Activated CD8-positive, alpha-beta T cell treated with anti-CD3 and anti-CD28 coated beads for 36 hours (primary cell): Measurements from ENCODE around the gene OSTM1. TPM values are rescaled to one million over a fixed set of nuclear protein-coding genes. Genes with fewer than 3 reads are reported as not detected.
"Not testable (repeated sequence)": the region's sequence is repeated elsewhere in the genome, so short reads cannot be mapped to it uniquely, and the experiment has no call there.

Experiments
- ATAC-seq: fragments of 200-7000 bp; cut with Tn5 transposase; one replicate; pipeline ENCODE4 v1.10.0; 2021; ENCODE audit warnings: mild to moderate bottlenecking, moderate library complexity
- CTCF ChIA-PET: fragments of 350-600 bp; sonication (Branson Sonifier 250); formaldehyde crosslinking; loops from one replicate; lab custom pipeline; 2021; ENCODE audit warnings: antibody characterized with exemption; lab: Charles Lee
- POLR2A ChIA-PET: fragments of 350-600 bp; sonication (Branson Sonifier 250); formaldehyde crosslinking; loops from one replicate; lab custom pipeline; 2021; ENCODE audit warnings: antibody characterized with exemption; lab: Charles Lee
- DNase-seq: peaks from one replicate; pipeline ENCODE4 v3.0.0-alpha.2; 2020
- H3K27ac Mint-ChIP-seq: one replicate; pipeline ENCODE4 v1.8.0; 2021; ENCODE audit warnings: mild to moderate bottlenecking, mixed read lengths
- H3K27me3 Mint-ChIP-seq: one replicate; pipeline ENCODE4 v1.8.0; 2021; ENCODE audit warnings: mixed read lengths
- H3K36me3 Mint-ChIP-seq: one replicate; pipeline ENCODE4 v1.8.0; 2021; ENCODE audit warnings: low read depth, mixed read lengths
- H3K4me1 Mint-ChIP-seq: one replicate; pipeline ENCODE4 v1.8.0; 2021; ENCODE audit warnings: low read depth, mixed read lengths
- H3K4me3 Mint-ChIP-seq: one replicate; pipeline ENCODE4 v1.8.0; 2021; ENCODE audit warnings: mild to moderate bottlenecking, moderate library complexity, mixed read lengths
- H3K9me3 Mint-ChIP-seq: one replicate; pipeline ENCODE4 v1.8.0; 2021; ENCODE audit warnings: mixed read lengths
- intact Hi-C: fragments of 100-400 bp; cut with micrococcal nuclease; formaldehyde crosslinking; loops from one replicate; pipeline ENCODE4 v1.10.0; 2022
- total RNA-seq, 2 experiments: library from RNA; stranded (reverse); gene quantifications; one replicate each; pipeline ENCODE4 v1.2.3, GENCODE V29; 2021
- TF ChIP-seq, protein P1 (sequence below): fragments of 200-600 bp; IDR thresholded peaks from one replicate; pipeline ENCODE4 v1.8.0; 2022; ENCODE audit warnings: antibody characterized with exemption, mild to moderate bottlenecking

The OSTM1 gene
- total RNA-seq, 2 experiments from 2014 or later, result 7.2 to 7.5 TPM

DNA sequence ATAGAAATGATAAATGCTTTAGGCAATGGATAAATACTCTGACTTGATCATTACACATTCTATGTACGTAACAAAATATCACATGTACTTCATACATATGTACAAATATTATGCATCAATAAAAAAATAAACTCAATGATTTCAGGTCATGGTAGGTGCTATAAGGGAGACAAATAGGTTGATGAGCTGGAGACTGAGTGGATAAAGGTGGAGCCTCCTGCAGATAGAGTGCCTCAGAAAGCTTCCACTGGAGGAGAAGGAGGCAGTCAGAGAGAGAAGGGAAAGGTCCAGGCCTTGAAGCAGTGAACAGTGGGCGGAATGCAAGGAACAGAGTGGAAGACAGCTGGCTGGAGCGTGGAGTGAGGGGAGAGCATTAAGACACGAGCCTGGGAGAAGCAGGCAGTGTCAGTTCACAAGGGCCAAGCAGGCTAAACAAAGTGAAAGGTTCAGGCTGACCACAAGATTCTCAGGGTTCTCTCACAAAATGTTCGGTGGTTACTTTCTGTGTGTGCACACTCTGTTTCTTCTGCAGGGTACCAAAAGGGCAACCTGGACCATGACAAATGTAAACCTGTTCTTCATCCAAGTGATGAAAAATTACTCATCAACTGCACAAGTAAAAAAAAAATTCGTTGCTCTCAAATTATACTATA lies 60.6 kb downstream of the OSTM1 start:
- no peak overlapping the region for H3K27ac Mint-ChIP-seq
- H3K9me3 Mint-ChIP-seq, result peaks cover 10% of the 10 kb centered on the region
- H3K4me1 Mint-ChIP-seq, result no peaks in the 10 kb centered on the region
- DNase-seq, result no peak
- TF ChIP-seq, protein P1, sequence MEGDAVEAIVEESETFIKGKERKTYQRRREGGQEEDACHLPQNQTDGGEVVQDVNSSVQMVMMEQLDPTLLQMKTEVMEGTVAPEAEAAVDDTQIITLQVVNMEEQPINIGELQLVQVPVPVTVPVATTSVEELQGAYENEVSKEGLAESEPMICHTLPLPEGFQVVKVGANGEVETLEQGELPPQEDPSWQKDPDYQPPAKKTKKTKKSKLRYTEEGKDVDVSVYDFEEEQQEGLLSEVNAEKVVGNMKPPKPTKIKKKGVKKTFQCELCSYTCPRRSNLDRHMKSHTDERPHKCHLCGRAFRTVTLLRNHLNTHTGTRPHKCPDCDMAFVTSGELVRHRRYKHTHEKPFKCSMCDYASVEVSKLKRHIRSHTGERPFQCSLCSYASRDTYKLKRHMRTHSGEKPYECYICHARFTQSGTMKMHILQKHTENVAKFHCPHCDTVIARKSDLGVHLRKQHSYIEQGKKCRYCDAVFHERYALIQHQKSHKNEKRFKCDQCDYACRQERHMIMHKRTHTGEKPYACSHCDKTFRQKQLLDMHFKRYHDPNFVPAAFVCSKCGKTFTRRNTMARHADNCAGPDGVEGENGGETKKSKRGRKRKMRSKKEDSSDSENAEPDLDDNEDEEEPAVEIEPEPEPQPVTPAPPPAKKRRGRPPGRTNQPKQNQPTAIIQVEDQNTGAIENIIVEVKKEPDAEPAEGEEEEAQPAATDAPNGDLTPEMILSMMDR, result no peak
- peaks cover 3% of the 10 kb centered on the region for H3K27me3 Mint-ChIP-seq
- no peak for ATAC-seq
- no peak overlapping the region for H3K4me3 Mint-ChIP-seq
- CTCF ChIA-PET, result interaction anchor here (0.6 kb wide), 1 partner anchor 16 kb away, joined by 3 read pairs; no protein-coding TSS in a partner anchor
- peaks cover 9% of the 10 kb centered on the region for H3K36me3 Mint-ChIP-seq
- intact Hi-C loops, result no loop called here
- POLR2A ChIA-PET, result interaction anchor here (0.6 kb wide), 1 partner anchor 1303 kb away, joined by 3 read pairs; no protein-coding TSS in a partner anchor

DNA sequence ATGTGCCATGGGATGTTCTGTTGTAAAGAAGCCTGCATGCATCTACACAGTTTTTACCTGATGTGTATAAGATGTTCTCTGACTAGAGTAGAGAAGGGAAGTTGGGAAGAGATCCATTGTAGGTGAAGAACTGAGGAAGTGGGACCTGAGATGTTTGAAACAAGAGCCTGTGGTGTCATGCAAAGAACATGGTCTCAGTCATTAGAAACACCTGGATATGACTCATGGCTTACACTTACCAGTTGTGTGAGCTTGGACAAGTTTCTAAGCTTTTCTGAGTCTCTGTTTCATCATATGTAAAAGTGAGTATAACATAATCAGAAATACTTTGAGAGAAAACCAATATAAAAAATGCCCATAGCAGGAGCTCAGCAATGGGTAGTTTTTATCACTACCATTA lies 64.6 kb downstream of the OSTM1 start:
- peaks cover 12% of the 10 kb centered on the region for H3K9me3 Mint-ChIP-seq
- H3K27ac Mint-ChIP-seq, result no peak overlapping the region
- peaks cover 11% of the 10 kb centered on the region for H3K36me3 Mint-ChIP-seq
- CTCF ChIA-PET, result interaction anchor here (1.0 kb wide), 1 partner anchor 514 kb away, joined by 3 read pairs; no protein-coding TSS in a partner anchor
- no peak overlapping the region for H3K4me3 Mint-ChIP-seq
- no peak for ATAC-seq
- TF ChIP-seq, protein P1, result no peak
- intact Hi-C loops, result no loop called here
- no peaks in the 10 kb centered on the region for H3K4me1 Mint-ChIP-seq
- DNase-seq, result no peak
- H3K27me3 Mint-ChIP-seq, result no peaks in the 10 kb centered on the region
- POLR2A ChIA-PET, result interaction anchor here (0.8 kb wide), 1 partner anchor 26 kb away, joined by 3 read pairs; no protein-coding TSS in a partner anchor

DNA sequence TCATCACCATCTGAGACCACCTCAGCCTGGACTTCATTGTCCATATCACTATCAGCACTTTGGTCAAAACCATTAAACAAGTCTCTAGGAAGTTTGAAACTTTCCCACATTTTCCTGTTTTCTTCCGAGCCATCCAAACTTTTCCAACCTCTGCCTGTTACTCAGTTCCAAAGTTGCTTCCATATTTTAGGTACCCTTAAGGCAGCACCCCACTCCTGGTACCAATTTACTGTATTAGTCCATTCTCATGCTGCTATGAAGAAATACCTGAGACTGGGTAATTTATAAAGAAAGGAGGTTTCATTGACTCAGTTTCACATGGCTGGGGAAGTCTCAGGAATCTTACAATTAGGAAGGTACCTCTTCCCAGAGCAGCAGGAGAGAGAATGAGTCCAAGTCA lies 65.3 kb downstream of the OSTM1 start:
- H3K4me1 Mint-ChIP-seq, H3K27me3 Mint-ChIP-seq, POLR2A ChIA-PET, DNase-seq, H3K4me3 Mint-ChIP-seq, ATAC-seq, CTCF ChIA-PET, intact Hi-C loops, H3K27ac Mint-ChIP-seq: not testable (repeated sequence)
- peaks cover 11% of the 10 kb centered on the region for H3K36me3 Mint-ChIP-seq
- H3K9me3 Mint-ChIP-seq, result peaks cover 12% of the 10 kb centered on the region

DNA sequence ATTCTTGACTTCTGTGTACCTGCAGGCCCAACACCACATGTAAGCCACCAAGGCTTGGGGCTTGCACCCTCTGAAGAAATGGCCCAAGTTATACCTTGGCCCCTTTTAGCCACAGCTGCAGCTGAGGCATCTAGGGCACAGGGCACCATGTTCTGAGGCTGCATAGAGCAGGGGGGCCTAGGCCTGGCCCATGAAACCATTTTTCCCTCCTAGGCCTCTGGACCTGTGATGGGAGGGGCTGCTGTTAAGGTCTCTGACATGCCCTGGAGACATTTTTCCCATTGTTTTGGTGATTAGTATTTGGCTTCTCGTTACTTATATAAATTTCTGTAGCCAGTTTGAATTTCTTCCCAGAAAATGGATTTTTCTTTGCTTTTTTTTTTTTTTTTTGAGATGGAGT lies 66.2 kb downstream of the OSTM1 start:
- DNase-seq (no peak), ATAC-seq (no peak)
- Mint-ChIP-seq H3K4me3 (no peak overlapping the region), H3K27ac (no peak overlapping the region), H3K36me3 (peaks cover 11% of the 10 kb centered on the region), H3K27me3 (no peaks in the 10 kb centered on the region), H3K9me3 (peaks cover 12% of the 10 kb centered on the region), H3K4me1 (no peaks in the 10 kb centered on the region)
- intact Hi-C loops, result no loop called here
- ChIA-PET POLR2A (no interaction called here), CTCF (no interaction called here)
- TF ChIP-seq, protein P1, result no peak

DNA sequence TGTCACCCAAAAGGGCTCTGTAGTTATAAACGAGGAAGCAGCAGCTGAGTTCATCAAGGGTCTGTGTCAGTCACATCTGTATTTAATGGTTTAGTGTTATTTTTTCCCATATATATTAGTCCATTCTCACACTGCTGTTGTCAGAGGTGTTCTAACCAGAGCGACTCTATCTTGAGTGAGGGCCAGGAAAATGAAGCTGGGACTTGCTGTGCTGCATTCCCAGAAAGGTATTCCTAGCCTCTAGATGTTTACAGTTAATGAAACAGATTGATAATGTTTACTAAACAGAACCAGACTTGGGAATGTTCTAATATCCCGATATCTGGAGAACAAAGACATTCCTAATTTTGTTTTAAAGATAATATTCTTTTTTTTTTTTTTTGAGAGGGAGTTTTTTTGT lies 68.6 kb downstream of the OSTM1 start:
- Mint-ChIP-seq H3K4me1 (no peaks in the 10 kb centered on the region), H3K4me3 (no peak overlapping the region), H3K36me3 (peaks cover 11% of the 10 kb centered on the region), H3K9me3 (peaks cover 12% of the 10 kb centered on the region), H3K27me3 (no peaks in the 10 kb centered on the region), H3K27ac (no peak overlapping the region)
- ChIA-PET CTCF (no interaction called here), POLR2A (no interaction called here)
- no peak for ATAC-seq
- intact Hi-C loops, result no loop called here
- no peak for DNase-seq
- TF ChIP-seq, protein P1, result no peak
